Middle frontal gyrus (tissue), 1 donor: Measurements from ENCODE around the gene BCL11B.

Source experiments
- DNase-seq: peaks from one replicate; pipeline ENCODE4 v3.0.0-alpha.2; 2015; ENCODE audit warnings: low spot score; ENCODE audit errors: extremely low spot score

BCL11B gene

DNA sequence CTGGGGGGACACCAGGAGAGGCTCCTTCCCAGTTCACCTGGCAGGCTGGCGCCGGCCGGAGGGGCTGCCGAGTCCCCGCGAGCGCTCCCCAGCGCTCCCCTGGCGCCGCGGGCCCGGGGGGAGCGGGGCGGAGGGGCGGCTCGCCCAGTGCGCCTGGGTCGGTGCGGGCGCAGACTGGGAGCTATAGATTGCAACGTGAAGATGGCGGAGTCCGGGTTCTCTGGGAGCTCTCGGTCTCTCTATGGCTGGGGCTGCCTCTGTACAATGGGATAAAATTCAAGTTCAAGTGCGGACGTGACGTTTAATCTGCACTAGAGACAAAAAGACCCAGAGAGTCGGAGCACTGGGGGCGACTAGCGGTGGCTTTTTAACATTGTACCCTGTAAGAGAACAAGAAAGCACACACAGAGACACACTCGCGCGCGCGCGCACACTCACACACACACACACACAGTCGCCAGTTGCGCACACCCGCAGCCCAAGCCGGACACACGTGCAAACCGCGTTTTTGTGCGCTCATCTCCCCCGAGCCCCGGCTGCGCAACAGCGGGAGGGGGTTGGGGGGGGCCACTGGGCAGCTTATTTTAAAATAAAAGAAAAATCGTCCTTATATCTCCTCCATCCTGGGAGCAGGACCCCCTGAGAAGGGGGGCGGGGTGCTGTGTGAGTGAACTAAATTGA, at the start of gene BCL11B:
Gene BCL11B (minus strand): TSS at position 247 of the 681 bp plus-strand sequence. CDS start 979 bp downstream, outside the sequence.
- no peak for DNase-seq

DNA sequence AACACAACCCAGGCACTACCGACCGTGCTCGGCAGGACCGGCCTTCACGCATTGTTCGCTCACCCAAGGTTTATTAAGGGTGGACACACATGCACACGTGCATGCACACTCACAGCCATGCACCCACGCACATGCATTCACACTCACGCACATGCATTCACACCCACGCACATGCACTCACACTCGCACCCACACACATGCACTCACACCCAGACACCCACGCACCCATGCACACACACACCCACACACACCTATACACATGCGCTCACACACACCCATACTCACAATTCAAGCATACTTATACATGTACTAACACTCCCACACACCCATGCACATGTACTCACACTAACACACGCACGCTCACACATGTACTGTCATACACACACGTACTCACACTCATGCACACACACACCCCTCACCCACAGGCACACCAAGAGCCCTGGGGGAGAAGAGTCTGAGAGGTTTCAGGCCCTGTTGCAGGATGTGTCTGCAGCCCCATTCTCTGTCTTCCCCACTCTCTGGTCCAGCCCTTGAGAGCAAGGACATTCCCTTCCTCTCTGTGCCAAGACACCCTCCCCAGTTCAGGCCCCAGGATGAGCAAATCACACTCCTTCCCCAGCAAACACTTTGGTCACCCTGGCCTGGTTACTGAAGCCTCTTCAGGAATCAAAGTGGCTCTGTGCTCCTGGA, 49.4 kb upstream of the BCL11B start:
- no peak for DNase-seq

GRCh38 chr14:99320621-99321235, 48.7 kb upstream of the BCL11B start:
- no peak for DNase-seq

GRCh38 chr14:99320105-99320572, 48.1 kb upstream of the BCL11B start:
- DNase-seq: no peak

- no peak for DNase-seq
Observed at GRCh38 chr14:99318959-99319295, 46.9 kb upstream of the BCL11B start.

DNA sequence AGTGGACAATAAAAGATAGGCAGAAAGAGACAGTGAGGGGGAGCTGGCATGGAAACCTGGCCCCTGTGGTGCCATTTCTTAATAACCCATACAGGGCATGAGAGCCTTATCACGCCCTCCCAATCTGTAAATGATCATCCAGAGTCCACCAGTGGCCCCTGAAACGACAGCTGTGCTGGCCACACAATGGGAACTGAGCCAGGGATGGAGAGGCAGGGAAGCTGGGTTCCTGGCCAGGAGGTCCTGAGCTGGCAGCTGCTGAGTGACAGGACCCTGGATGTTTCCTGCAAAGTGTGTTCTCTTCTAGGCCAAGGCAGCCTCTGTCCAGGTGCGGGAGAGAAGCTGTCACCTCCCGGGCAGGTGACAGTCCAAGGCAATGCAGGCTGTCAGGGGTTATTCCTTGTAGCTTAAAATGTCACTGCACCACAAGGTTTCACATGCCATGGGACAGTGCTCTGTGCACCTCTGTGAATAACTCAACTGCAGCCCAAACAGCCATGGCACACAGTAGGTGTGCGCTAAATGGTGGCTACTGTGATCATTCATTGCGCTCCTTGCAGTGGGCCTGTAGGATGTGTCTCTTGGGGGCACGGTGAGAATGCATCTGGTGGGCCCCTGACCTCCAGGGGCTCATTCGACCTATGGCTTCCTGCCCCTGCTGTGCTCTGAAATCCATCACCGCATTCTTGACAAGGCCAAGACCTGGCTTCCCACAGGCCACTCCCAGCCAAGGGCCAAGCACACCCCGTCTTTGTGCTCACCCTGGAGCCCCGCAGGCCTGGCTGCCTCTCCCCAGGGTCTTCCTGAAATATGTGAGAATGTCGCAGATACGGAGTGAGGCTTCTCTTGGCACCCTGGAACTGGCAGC, 46.3 kb upstream of the BCL11B start:
- DNase-seq: no peak

DNA sequence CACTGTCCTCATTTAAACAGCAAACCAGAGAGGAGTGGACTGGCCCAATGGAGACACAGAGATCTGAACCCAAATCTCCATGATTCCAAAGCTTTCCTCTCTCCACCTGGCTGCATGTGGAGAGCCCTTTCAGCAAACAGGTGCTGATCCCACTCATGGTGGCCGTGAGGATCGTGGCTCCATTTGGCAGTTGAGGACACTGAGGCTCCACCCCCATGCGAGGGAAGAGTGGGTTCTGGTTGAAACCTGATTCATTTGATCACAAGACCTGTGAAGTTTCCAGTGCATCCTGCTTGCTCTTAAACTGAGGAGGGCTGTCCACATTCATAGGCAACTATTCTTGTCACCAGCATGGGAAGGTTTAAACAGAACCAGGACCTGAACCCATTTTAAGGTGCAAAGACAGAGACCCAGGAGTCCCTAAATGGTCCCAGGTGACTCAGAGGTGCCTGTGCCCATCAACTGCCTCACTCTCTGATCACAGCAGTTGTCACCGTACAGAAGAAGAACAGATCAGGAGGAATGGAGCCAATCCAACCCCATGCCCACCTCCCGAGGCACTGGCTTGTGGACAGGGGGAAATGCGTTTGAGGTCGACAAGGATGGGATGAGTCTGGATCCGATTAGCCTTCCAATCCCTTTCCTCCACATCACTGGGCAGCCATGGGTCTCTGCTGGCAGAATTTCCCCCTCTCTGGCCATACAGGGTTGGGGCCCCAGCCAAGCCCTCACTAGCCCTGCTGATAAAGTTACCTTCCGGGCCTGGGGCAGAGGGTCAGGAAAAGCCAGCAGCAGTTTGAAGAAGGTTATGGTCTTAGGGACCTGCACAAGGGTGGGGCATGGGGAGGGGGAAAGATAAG, 45.5 kb upstream of the BCL11B start:
- no peak for DNase-seq

DNA sequence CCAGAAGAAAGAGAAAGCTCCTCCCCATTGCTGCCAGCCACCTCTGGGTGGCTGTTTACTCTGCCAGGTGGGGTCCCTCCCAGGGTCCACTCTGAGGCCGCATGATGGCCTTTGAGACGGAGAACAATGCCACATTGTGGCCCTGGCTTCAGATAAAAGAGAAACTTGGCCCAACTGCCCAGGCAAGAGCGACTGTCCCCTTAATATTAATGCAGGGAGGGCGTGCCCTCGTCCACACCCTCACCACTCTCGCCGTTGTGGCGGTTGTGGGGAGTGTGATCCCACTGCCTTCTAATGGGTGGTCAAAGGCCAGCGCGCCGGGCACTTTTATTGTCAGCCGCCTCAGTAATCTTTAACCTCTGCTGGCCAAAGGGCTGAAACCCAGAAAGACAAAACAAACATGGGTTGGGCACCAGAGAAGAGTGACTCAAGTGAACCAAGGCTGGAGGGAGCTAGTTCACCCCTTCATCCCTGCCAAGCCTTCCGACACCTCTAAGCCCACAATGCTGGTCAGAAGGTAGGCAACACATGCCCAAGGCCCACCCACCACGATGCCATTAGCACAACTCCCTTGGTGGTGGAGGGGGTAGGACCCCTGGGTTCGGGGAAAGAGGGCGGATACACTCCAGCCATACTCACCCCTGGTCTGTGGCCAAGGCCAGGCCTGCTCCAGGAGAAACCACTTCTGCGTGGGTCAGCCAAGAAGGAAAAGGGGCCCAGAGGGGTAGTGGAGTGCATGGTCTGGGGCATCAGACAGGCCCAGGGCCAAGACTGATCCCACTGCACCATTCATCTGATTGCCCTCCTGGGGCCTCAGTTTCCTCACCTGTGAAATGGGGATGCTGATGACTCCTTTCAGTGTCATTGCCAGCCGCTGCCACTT, 44.5 kb upstream of the BCL11B start:
- DNase-seq: no peak

GRCh38 chr14:99315197-99315596, 43.2 kb upstream of the BCL11B start:
- DNase-seq: no peak

DNA sequence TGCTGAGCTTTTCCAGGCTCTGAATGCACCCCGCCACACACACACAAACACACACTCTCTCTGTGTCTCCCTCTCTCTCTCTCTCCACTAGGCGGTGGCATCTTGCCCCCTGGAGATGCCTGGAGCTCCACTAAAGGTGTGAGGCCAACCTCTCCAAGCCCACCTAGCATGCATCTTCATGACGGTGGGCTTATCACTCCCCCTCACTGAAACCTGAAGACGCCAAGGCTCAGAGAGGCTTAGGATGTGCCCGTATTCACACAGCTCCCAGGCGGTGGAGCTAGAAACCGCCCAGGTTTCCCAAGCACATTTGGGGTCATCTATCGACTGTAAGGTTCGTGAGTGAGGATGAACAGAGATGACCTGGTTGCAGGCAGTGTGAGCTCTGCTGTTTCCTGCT, 42.6 kb upstream of the BCL11B start:
- no peak for DNase-seq

- DNase-seq: no peak
Observed at GRCh38 chr14:99313234-99313633, 41.2 kb upstream of the BCL11B start.

- DNase-seq: no peak
Observed at GRCh38 chr14:99312106-99312505, 40.1 kb upstream of the BCL11B start.

GRCh38 chr14:99309220-99309766, 37.3 kb upstream of the BCL11B start:
- no peak for DNase-seq

DNA sequence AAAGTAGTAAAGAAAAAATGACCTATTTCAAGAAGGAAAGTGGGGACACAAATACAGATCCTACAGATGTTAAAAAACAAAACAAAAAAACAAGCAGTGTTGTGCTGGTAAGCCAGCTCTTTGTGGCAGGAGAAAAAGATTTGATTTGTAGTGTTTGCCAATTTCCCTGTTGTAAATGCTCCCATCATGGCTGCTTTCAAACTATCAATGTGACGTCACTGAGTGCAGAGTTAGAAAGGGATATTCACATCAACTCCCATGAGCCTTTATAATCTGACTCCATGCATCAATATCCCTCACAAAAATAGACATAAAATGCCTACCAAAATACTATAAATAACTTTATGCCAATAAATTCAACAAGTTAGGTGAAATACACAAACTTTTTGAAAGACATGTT, 32.2 kb upstream of the BCL11B start:
- no peak for DNase-seq

- DNase-seq: no peak
Observed at GRCh38 chr14:99300190-99300589, 28.2 kb upstream of the BCL11B start.

DNA sequence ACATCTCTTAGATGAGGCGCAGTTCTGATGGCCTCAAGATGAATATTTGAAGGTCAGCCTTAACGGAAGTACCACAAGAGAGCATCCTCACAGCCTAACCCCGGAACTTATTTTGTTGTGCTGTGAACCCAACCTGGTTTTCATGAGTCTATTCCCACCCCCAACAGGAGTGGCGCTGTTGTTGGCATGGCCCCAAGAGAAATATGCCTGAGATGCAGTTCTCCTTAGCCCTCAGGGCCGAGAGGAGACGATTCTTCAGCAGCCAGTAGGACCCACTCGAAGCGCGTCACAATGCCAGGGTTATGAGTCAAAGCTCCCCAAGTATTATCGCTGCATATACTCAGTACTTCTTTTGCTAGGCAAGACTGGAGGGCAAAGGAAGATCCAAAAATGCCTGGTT, 24.5 kb upstream of the BCL11B start:
- DNase-seq: no peak

- no peak for DNase-seq
Observed at GRCh38 chr14:99289394-99290189, 17.6 kb upstream of the BCL11B start.

DNA sequence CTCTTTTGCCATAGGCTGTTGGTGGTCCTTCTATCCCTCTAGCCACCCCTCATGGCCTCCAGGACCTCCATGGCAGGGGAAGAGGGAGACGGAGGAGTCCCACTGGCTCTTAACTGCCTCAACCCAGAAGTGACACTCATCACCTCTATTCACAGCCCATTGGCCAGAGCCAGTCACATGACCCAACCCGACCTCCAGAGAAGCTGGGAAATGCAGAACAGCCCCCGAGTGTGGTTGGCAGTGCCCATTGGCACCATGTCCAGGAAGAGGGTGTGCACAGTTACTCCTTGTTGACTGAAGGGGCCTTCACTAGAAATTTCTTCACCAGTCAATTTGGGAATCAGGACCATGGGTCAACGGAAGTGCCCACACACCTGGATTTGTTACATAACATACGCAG, 17.0 kb upstream of the BCL11B start:
- no peak for DNase-seq
